GM19324 (cell line): ENCODE data around the gene SRP54.
A peak's percentile ranks its signal among the peaks of the same experiment; 100 is the strongest.
"Not testable (repeated sequence)": the region's sequence is repeated elsewhere in the genome, so short reads cannot be mapped to it uniquely, and the experiment has no call there.

Experiments used
- ATAC-seq: cut with Tn5 transposase; IDR thresholded peaks from one replicate; pipeline ENCODE4 v1.9.1; 2021; ENCODE audit warnings: mild to moderate bottlenecking, moderate library complexity; ENCODE audit not compliant: unreplicated experiment, low FRiP score

The SRP54 gene

DNA sequence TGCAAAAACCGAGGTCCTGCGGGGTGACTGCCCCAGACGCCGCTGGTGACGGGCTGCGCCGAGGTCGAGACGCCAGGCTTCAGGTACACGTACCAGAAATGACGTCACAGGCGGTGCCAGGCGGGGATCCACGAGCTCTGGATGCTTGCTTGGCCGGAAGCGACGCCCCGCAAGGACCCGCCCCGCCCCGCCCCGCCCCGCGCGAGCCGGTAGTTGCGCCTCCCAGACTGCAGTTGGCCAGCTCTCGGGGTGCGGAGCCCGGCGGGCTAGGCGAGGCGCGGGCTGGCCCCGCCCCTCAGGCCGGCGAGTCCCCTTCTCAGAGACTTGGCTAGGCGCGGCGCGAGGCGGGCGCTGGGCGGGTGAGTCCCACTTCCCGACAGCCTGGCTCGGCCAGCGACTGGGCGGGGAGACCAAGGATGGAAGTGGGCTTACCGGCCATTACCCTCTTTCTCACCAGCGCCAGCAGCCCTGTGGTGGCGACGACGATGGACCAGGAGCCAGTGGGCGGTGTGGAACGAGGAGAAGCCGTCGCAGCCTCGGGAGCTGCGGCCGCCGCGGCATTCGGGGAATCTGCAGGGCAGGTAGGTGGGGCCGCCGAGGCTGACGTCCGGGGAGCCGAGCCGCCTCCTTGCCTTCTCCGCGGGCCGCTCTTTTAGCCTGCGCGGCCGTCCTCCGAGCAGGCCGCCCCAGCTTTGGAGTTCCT, 63.4 kb downstream of the SRP54 start, which contains the start of gene FAM177A1:
TSS of gene FAM177A1 (plus strand) at position 225 of the 703 bp plus-strand sequence. CDS start at position 417, 192 bp downstream.
- peak; percentile 97 for ATAC-seq

- ATAC-seq, result no peak
Observed at GRCh38 chr14:35046751-35047536, 64.2 kb downstream of the SRP54 start.

GRCh38 chr14:35047976-35048513, 65.3 kb downstream of the SRP54 start:
- no peak for ATAC-seq

DNA sequence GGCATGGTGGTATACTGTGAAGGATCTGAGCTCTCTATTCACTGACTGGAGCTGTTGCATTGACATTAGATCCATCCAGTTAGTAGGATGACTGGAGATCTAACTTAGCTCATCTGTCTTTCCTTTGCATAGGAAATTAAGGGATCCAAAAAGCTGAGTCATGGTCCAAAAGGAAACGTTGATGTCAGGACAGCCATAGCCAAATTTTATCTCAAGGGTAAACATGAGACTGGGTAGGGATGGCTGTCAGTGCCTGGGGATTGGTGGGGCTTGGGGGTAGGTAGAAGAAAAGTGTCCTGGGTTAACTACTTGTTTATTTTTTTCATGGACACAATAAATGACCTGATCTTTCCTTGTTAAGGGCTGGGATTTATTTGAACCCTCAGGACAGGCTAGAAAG, 67.9 kb downstream of the SRP54 start:
- no peak for ATAC-seq

DNA sequence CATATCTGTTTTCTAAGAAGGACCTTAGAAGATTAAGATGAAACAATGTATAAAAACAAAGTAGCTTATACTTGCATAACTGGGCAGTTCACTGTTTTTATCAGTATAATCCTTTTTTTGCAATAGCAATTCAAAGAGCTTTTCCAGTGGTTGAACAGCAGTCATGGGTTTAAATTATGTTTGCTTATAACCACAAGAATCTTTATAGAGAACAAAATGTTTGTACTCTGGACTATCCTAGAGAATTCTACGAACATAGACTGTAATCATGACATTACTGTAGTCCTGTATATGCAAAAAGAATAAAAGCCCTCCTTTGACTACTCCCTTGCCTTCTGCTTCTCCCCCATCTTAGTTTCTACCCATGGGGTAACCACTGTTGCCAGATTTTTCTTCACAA, 69.0 kb downstream of the SRP54 start:
- no peak for ATAC-seq

DNA sequence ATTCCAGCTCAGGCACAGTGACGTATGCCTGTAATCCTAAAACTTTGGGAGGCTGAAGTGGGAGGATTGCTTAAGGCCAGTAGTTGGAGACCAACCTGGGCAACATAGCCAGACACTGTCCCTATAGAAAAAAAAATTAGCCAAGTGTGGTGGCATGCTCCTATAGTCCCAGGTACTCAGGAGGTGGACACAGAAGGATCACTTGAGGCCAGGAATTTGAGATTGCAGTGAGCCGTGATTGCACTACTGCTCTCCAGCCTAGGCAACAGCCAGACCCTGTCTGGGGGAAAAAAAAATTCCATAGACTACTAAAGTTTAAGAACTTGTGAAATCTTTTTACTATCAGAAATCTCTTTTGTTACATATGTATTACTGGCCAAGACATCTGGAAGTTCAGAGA, 69.8 kb downstream of the SRP54 start:
- ATAC-seq, result no peak

- ATAC-seq, result not testable (repeated sequence)
Observed at GRCh38 chr14:35061113-35061791, 78.5 kb downstream of the SRP54 start.

DNA sequence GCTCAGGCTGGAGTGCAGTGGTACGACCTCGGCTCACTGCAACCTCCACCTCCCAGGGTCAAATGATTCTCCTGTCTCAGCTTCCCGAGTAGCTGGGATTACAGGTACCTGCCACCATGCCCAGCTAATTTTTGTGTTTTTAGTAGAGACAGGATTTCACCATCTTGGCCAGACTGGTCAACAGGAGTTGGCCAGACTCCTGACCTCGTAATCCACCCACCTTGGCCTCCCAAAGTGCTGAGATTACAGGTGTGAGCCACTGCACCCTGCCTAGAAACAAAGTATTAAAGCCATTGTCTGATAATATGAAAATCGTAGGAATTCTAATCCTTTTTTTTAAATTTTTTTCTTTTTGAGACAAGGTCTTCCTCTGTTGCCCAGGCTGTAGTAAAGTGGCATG, 82.9 kb downstream of the SRP54 start:
- not testable (repeated sequence) for ATAC-seq

DNA sequence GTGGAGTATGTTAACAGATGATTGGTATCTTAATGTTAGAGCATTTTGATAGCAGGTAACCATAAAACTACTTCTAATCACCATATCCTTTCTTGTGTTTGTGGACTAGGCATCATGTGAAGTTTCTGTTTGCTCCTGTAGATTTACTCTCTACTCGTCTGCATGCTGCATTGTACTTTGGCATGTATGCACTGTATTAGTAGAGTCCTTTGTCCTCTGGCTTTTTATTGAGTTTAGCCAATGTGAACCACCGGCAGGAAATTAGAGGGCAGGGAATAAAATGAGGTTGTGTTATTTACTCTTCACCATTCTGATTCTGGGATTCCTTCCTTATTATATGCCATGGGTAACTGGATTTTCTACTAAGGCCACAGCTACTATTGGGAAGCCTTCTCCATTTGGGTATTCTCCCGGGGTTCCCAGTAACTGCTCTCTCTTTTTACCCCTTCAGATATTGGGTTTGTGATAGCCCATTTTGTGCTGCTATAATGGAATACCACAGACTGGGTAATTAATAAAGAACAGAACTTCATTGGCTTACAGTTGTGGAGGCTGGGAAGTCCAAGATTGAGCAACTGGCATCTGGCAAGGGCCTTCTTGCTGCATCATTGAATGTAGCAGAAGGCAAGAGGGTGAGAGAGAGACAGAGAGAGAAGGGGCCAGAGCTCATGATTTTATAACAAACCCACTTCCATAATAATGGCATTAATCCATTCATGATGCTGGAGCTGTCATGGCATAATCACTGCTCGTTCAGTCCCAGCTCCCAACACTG, 85.6 kb downstream of the SRP54 start:
- ATAC-seq, result no peak

GRCh38 chr14:35072226-35072625, 89.4 kb downstream of the SRP54 start:
- no peak for ATAC-seq

- no peak for ATAC-seq
Observed at GRCh38 chr14:35073486-35073885, 90.7 kb downstream of the SRP54 start.

- no peak for ATAC-seq
Observed at GRCh38 chr14:35078082-35078481, 95.3 kb downstream of the SRP54 start.
